AG10803 (cell line): ENCODE data around the gene CLDN3.
"Not testable (repeated sequence)": the region's sequence is repeated elsewhere in the genome, so short reads cannot be mapped to it uniquely, and the experiment has no call there.

Experiments used
- DNase-seq: peaks from one replicate; pipeline ENCODE4 v3.0.0; 2010; ENCODE audit warnings: low read depth
- H3K4me3 ChIP-seq: 2 replicates; pipeline ENCODE4 v1.5.1; 2011; ENCODE audit warnings: mild to moderate bottlenecking, low read length, control low read depth
- CTCF ChIP-seq: conservative IDR thresholded peaks from 2 replicates; pipeline ENCODE4 v1.5.1; 2011; ENCODE audit warnings: mild to moderate bottlenecking, low read length, control low read depth, inconsistent platforms

CLDN3 gene

DNA sequence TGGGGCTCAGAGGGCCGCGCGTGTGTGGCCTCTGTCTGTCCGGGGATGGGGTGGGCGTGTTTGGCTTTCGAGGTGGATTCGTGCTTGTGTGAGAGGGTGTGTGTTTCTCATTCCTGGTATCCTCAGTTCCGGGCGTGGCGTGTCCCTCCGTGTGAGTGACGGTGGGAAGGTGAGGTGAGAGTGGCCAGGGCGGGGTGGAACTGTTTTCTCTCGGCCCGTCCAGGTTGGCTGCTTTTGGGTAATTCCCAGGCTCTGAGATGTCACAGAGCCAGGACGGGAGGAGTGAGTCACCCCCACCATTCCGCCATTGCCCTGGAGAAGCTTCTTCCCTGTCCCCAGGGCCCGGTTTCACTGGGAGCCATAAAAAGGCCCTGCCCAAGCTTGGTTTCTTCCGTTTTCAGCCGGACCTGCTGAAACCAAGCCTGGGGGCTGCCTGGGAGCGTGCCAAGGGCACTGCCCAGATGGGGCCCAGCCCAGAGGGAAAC is 39.4 kb upstream of the CLDN3 start:
- H3K4me3 ChIP-seq = no peak overlapping the region
- no peak for DNase-seq
- TF ChIP-seq CTCF = no peak

DNA sequence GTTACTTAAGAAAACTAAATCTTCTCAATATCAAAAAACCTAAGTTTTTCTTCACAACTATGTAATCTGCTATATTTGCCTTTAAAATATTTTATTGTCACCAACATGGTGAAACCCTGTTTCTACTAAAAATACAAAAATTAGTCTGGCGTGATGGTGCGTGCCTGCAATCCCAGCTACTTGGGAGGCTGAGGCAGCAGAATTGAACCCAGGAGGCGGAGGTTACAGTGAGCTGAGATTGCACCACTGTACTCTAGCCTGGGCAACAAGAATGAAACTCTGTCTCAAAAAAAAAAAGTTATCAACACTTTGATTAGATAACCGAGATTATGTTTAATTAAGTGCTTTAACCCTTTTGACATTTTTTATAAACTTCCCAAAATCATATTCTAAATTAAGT is 32.4 kb upstream of the CLDN3 start:
- TF ChIP-seq CTCF = no peak
- H3K4me3 ChIP-seq = no peak overlapping the region
- no peak for DNase-seq

DNA sequence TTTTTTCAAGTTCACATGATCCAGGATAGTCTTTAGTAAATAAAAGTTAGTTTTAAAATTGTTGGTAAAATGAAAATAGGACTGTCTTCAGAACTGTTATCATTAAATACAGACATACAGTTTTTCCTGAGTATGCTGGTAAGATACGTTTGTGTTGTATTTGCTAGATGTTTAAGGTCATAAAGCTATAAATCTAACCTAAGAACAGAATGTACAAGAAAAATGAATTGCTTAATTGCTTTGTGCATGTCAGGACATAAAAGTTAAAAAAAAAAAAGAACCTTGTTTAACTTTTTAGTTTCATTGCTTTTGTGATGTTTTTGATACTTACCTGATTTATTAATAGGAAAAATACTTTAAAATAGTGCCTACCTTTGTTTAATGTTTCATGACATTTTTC is 31.5 kb upstream of the CLDN3 start:
- TF ChIP-seq CTCF = no peak
- DNase-seq = no peak
- H3K4me3 ChIP-seq = no peak overlapping the region

- no peak for DNase-seq
- no peak overlapping the region for H3K4me3 ChIP-seq
- no peak for TF ChIP-seq CTCF
Measured at GRCh38 chr7:73799282-73800141, 29.4 kb upstream of the CLDN3 start.

DNA sequence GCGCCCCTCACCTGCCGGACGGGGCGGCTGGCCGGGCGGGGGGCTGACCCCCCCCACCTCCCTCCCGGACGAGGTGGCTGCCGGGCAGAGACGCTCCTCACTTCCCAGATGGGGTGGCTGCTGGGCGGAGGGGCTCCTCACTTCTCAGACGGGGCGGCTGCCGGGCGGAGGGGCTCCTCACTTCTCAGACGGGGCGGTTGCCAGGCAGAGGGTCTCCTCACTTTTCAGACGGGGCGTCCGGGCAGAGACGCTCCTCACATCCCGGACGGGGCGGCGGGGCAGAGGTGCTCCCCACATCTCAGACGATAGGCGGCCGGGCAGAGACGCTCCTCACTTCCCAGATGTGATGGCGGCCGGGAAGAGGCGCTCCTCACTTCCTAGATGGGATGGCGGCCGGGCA is 27.1 kb upstream of the CLDN3 start:
- H3K4me3 ChIP-seq, DNase-seq: not testable (repeated sequence)

- DNase-seq, H3K4me3 ChIP-seq: not testable (repeated sequence)
Measured at GRCh38 chr7:73796656-73797055, 26.6 kb upstream of the CLDN3 start.

GRCh38 chr7:73795188-73795587 is 25.1 kb upstream of the CLDN3 start:
- H3K4me3 ChIP-seq, DNase-seq: not testable (repeated sequence)

GRCh38 chr7:73791170-73791690 is 21.2 kb upstream of the CLDN3 start:
- DNase-seq, H3K4me3 ChIP-seq: not testable (repeated sequence)

GRCh38 chr7:73789051-73789450 is 19.0 kb upstream of the CLDN3 start:
- no peak overlapping the region for H3K4me3 ChIP-seq
- TF ChIP-seq CTCF = no peak
- no peak for DNase-seq

- H3K4me3 ChIP-seq, DNase-seq: not testable (repeated sequence)
Measured at GRCh38 chr7:73787786-73788048, 17.6 kb upstream of the CLDN3 start.
